HepG2 (cell line): ENCODE data around the gene ZNF414. TPM values are rescaled to one million over a fixed set of nuclear protein-coding genes. Genes with fewer than 3 reads are reported as not detected.

ENCODE experiments used
- DNMT1 ChIP-seq: sonication (generic); formaldehyde crosslinking; IDR thresholded peaks from 2 replicates; pipeline ENCODE4 v1.5.1; 2020; ENCODE audit warnings: mild to moderate bottlenecking, missing genetic modification reagents
- ETV5 ChIP-seq: IDR thresholded peaks from 2 replicates; pipeline ENCODE4 v1.6.1; 2018; ENCODE audit warnings: missing biosample characterization, missing genetic modification reagents, inconsistent platforms, borderline replicate concordance
- HES4 ChIP-seq: sonication (generic); formaldehyde crosslinking; IDR thresholded peaks from 2 replicates; pipeline ENCODE4 v1.9.0; 2021; ENCODE audit warnings: mild to moderate bottlenecking, missing genetic modification reagents, borderline replicate concordance
- MTA3 ChIP-seq: sonication (generic); formaldehyde crosslinking; IDR thresholded peaks from 2 replicates; pipeline ENCODE4 v1.4.0; 2020; ENCODE audit warnings: missing genetic modification reagents
- NCOR1 ChIP-seq: fragments of 200-600 bp; sonication (generic); IDR thresholded peaks from 2 replicates; pipeline ENCODE4 v1.7.0; 2017; ENCODE audit warnings: antibody characterized with exemption, low read length, borderline replicate concordance
- NONO ChIP-seq, 2 experiments: fragments of 450-650 bp in 1 of 2; sonication (generic) in 1 of 2; formaldehyde crosslinking in 1 of 2; IDR thresholded peaks in 1 of 2; conservative IDR thresholded peaks in 1 of 2; 2 replicates each; pipeline versions ENCODE4 v1.6.1 to v1.8.0; 2017 to 2022; ENCODE audit warnings: mild to moderate bottlenecking in 1 of 2, missing genetic modification reagents in 1 of 2, moderate library complexity in 1 of 2
- PBX3 ChIP-seq: sonication (generic); formaldehyde crosslinking; IDR thresholded peaks from 2 replicates; pipeline ENCODE4 v1.8.1; 2023; ENCODE audit warnings: missing genetic modification reagents, inconsistent platforms, borderline replicate concordance
- POLR2AphosphoS5 ChIP-seq: IDR thresholded peaks from 2 replicates; pipeline ENCODE4 v1.6.1; 2012; ENCODE audit warnings: low read depth, low read length
- THYN1 ChIP-seq: sonication (generic); formaldehyde crosslinking; IDR thresholded peaks from 2 replicates; pipeline ENCODE4 v1.8.1; 2023; ENCODE audit warnings: low read depth, mild to moderate bottlenecking, moderate library complexity, missing genetic modification reagents, borderline replicate concordance
- ZBED4 ChIP-seq: sonication (generic); formaldehyde crosslinking; IDR thresholded peaks from 2 replicates; pipeline ENCODE4 v1.4.0; 2020; ENCODE audit warnings: missing genetic modification reagents, borderline replicate concordance
- ZNF333 ChIP-seq: sonication (generic); formaldehyde crosslinking; IDR thresholded peaks from 2 replicates; pipeline ENCODE4 v1.4.0; 2020; ENCODE audit warnings: mild to moderate bottlenecking, missing genetic modification reagents, borderline replicate concordance
- ZNF777 ChIP-seq: sonication (generic); formaldehyde crosslinking; IDR thresholded peaks from 2 replicates; pipeline ENCODE4 v1.4.0; 2020; ENCODE audit warnings: missing genetic modification reagents
- polyA plus RNA-seq, 8 experiments: library from polyadenylated mRNA; depleted of rRNA in 3 of 8; stranded (reverse) in 7 of 8; unstranded in 1 of 8; fragments of >200 nt; fragmentation: Illumina TruSeq in 4 of 8; extraction: Trizol in 4 of 8; gene quantifications; 2 replicates each; pipeline versions ENCODE4 v1.2.1 to v1.2.3, GENCODE V29; 2011 to 2016; ENCODE audit warnings: low read depth in 4 of 8, missing spikeins in 1 of 8, mixed read lengths in 1 of 8; ENCODE audit not compliant: insufficient read depth in 1 of 8
- total RNA-seq, 5 experiments: library from RNA; depleted of rRNA; stranded (reverse); fragments of >200 nt; fragmentation: Illumina TruSeq; extraction: Trizol; gene quantifications; 2 replicates each; pipeline ENCODE4 v1.2.3, GENCODE V29; 2016; ENCODE audit warnings: low read depth in 1 of 5
- TF ChIP-seq, protein P1 (sequence below): sonication (generic); formaldehyde crosslinking; IDR thresholded peaks from 2 replicates; pipeline ENCODE4 v1.9.0; 2021; ENCODE audit warnings: missing genetic modification reagents, borderline replicate concordance

Gene ZNF414
- total and polyA plus RNA-seq, 2 of the 13 experiments (the other 11 are each of a cell fraction or from before 2014, with no cell fraction given) = 2.5 to 4.0 TPM

DNA sequence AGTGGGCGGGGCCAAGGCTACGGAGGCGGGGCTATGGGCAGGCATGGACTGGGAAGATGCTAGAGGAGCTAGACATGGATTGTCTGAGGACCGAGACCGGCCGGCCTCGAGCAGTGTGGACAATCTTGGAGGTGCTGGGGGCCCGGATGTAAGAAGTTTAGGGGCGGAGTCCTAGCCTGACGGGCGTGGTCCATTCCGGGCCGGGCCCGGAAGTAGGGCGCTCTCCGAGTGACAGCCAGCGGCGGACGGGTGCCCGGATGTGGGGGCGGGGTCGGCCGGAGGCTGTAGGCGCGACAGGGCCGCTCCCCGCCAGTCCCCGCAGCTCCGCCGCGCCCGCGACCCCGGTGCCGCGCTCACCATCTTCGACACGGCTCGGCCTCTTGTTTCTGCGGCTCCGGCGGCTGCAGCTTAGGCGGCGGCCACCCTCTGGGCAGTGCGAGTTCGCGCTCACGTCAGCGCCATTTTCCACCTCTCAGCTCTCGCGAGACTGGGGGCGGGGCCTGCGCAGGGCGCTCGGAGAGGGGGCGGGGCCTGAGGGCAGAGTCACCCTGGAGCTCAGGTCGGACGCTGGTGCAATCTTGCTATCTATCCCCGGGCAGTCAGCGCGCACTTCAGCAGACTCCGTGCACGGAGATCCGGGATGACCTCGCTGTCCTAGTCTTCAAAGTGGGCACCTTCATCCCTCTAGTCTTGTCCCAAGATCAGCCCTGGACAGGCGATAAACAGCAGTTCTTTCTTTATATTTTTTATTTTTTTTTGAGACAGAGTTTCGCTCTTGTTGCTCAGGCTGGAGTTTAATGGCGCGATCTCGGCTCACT lies at the start of gene ZNF414 (continued):
- TF ChIP-seq, protein P1, sequence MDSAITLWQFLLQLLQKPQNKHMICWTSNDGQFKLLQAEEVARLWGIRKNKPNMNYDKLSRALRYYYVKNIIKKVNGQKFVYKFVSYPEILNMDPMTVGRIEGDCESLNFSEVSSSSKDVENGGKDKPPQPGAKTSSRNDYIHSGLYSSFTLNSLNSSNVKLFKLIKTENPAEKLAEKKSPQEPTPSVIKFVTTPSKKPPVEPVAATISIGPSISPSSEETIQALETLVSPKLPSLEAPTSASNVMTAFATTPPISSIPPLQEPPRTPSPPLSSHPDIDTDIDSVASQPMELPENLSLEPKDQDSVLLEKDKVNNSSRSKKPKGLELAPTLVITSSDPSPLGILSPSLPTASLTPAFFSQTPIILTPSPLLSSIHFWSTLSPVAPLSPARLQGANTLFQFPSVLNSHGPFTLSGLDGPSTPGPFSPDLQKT (CRISPR knock-in tag) = no peak
- TF ChIP-seq ZNF333 (CRISPR knock-in tag) (no peak), ZNF777 (CRISPR knock-in tag) (peak; percentile 64), HES4 (CRISPR knock-in tag) (peak; percentile 62; the same call in 1 of the 2 replicates), POLR2AphosphoS5 (peak; percentile 91), NCOR1 (no peak), ZBED4 (CRISPR knock-in tag) (no peak), THYN1 (CRISPR knock-in tag) (no peak), DNMT1 (CRISPR knock-in tag) (peak; percentile 83), MTA3 (no peak), ETV5 (CRISPR knock-in tag) (peak; percentile 57; the same call in 1 of the 2 replicates), PBX3 (CRISPR knock-in tag) (0 out of 2 replicates have a peak, but pooled peaks have one; percentile 44), NONO (IDR thresholded peaks at IDR 0.05) (no peak), NONO (CRISPR knock-in tag; conservative IDR thresholded peaks at IDR 0.05) (peak; percentile 58; the same call in 1 of the 2 replicates)
